H1 (cell line): Measurements from ENCODE around the gene KAZALD1. TPM values are rescaled to one million over a fixed set of nuclear protein-coding genes. Genes with fewer than 3 reads are reported as not detected.

Source experiments
- SUZ12 ChIP-seq: fragments of 200-600 bp; sonication (generic); IDR thresholded peaks from 2 replicates; pipeline ENCODE4 v1.6.1; 2012; ENCODE audit warnings: mild to moderate bottlenecking, inconsistent platforms, low read length, moderate library complexity, mixed read lengths
- polyA plus RNA-seq, 7 experiments: library from polyadenylated mRNA; depleted of rRNA in 3 of 7; stranded (reverse) in 5 of 7; unstranded in 2 of 7; fragments of >200 nt in 5 of 7; fragments of 200-250 nt in 2 of 7; gene quantifications; 1 replicate in 5 of 7; 2 replicates in 1 of 7; 4 replicates in 1 of 7; pipeline versions ENCODE4 v1.2.1 to v1.2.3, GENCODE V29; 2011 to 2013; ENCODE audit warnings: missing spikeins in 2 of 7, mixed read lengths in 2 of 7
- total RNA-seq: library from RNA; stranded (reverse); fragmentation: NEBNext Ultra II Directional; extraction: Animal tissue kit (Norgen Biotek cat#: 25700); gene quantifications from 2 replicates; pipeline ENCODE4 v1.2.1, GENCODE V29; 2021
- TF ChIP-seq, protein P1 (sequence below): fragments of 300-600 bp; sonication (generic); IDR thresholded peaks from 2 replicates; pipeline ENCODE4 v1.7.1; 2012; ENCODE audit warnings: low read length, moderate library complexity, mild to moderate bottlenecking, inconsistent platforms; ENCODE audit not compliant: insufficient replicate concordance

Gene KAZALD1
- total and polyA plus RNA-seq, 2 of the 8 experiments (the other 6 are each of a cell fraction or from before 2014, with no cell fraction given): 0.65 to 1.9 TPM

DNA sequence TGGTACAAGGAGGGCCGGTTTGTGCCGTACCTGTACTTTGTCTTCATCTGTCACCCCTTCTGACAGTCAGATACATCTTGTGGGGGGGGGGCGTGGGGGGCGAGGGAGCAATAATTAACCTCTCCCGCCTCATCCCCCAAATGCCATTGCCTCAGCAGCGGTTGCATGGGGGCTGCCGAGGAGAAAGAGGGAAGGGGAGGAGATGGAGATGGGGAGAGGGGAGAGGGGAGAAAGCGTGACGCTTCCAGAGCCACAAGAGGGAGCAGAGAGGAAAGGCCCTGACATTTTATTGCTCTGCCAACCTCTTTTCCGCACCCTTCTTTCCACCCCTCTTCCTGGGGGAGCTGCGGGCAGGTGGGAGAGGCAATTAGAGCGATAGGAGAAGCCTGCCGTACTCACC lies 11.8 kb downstream of the KAZALD1 start (continued):
- TF ChIP-seq, protein P1, sequence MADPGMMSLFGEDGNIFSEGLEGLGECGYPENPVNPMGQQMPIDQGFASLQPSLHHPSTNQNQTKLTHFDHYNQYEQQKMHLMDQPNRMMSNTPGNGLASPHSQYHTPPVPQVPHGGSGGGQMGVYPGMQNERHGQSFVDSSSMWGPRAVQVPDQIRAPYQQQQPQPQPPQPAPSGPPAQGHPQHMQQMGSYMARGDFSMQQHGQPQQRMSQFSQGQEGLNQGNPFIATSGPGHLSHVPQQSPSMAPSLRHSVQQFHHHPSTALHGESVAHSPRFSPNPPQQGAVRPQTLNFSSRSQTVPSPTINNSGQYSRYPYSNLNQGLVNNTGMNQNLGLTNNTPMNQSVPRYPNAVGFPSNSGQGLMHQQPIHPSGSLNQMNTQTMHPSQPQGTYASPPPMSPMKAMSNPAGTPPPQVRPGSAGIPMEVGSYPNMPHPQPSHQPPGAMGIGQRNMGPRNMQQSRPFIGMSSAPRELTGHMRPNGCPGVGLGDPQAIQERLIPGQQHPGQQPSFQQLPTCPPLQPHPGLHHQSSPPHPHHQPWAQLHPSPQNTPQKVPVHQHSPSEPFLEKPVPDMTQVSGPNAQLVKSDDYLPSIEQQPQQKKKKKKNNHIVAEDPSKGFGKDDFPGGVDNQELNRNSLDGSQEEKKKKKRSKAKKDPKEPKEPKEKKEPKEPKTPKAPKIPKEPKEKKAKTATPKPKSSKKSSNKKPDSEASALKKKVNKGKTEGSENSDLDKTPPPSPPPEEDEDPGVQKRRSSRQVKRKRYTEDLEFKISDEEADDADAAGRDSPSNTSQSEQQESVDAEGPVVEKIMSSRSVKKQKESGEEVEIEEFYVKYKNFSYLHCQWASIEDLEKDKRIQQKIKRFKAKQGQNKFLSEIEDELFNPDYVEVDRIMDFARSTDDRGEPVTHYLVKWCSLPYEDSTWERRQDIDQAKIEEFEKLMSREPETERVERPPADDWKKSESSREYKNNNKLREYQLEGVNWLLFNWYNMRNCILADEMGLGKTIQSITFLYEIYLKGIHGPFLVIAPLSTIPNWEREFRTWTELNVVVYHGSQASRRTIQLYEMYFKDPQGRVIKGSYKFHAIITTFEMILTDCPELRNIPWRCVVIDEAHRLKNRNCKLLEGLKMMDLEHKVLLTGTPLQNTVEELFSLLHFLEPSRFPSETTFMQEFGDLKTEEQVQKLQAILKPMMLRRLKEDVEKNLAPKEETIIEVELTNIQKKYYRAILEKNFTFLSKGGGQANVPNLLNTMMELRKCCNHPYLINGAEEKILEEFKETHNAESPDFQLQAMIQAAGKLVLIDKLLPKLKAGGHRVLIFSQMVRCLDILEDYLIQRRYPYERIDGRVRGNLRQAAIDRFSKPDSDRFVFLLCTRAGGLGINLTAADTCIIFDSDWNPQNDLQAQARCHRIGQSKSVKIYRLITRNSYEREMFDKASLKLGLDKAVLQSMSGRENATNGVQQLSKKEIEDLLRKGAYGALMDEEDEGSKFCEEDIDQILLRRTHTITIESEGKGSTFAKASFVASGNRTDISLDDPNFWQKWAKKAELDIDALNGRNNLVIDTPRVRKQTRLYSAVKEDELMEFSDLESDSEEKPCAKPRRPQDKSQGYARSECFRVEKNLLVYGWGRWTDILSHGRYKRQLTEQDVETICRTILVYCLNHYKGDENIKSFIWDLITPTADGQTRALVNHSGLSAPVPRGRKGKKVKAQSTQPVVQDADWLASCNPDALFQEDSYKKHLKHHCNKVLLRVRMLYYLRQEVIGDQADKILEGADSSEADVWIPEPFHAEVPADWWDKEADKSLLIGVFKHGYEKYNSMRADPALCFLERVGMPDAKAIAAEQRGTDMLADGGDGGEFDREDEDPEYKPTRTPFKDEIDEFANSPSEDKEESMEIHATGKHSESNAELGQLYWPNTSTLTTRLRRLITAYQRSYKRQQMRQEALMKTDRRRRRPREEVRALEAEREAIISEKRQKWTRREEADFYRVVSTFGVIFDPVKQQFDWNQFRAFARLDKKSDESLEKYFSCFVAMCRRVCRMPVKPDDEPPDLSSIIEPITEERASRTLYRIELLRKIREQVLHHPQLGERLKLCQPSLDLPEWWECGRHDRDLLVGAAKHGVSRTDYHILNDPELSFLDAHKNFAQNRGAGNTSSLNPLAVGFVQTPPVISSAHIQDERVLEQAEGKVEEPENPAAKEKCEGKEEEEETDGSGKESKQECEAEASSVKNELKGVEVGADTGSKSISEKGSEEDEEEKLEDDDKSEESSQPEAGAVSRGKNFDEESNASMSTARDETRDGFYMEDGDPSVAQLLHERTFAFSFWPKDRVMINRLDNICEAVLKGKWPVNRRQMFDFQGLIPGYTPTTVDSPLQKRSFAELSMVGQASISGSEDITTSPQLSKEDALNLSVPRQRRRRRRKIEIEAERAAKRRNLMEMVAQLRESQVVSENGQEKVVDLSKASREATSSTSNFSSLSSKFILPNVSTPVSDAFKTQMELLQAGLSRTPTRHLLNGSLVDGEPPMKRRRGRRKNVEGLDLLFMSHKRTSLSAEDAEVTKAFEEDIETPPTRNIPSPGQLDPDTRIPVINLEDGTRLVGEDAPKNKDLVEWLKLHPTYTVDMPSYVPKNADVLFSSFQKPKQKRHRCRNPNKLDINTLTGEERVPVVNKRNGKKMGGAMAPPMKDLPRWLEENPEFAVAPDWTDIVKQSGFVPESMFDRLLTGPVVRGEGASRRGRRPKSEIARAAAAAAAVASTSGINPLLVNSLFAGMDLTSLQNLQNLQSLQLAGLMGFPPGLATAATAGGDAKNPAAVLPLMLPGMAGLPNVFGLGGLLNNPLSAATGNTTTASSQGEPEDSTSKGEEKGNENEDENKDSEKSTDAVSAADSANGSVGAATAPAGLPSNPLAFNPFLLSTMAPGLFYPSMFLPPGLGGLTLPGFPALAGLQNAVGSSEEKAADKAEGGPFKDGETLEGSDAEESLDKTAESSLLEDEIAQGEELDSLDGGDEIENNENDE: no peak
- 0 out of 2 replicates have a peak, but pooled peaks have one; percentile 39 for TF ChIP-seq SUZ12
- TF ChIP-seq, all 59 proteins: peak for 4
